ENCODE results near the gene SYT6.

Gene SYT6

DNA sequence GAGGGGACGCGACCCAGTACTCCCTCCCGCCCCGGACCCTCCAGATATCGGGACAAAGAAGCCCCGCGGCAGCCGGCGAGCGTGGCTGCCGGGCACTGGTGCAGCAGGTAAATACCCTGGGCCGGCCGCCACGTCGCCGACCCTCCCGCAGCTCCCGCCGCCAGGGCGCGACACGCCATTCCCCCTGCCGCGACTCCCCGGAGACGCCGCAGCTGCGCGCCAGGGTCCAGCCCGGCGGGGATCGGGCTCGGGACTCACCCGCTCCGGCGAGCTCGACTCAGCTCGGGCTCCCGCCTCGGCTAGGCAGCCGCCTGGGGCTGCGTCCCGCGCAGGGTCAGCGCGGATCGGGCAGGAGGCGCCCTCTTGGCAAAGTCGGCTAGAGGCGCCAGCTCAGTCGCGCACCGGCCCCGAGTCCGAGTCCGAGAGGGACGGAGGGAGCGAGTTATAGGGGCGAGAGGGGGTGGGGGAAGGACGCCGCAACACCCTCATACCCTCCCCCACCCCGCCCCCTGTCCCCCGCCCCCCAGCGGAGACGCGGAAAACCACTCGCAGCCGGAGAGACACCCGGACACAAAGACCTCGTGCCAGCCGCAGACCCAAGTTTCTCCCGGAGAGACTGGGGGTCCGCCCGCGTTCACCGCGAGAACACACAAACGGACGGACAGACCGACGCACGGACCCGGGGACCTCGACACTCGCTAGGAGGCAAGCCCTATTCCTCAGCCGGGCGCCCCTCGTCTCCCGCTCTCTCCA, 985 bp downstream of the SYT6 start:
- DNase-seq = peak; percentile 55
- Histone ChIP-seq H3K4me3 (ENCODE audit: low read depth, low read length) (peak overlapping the region; percentile 20), H3K27me3 (peaks cover 79% of the 10 kb centered on the region)

DNA sequence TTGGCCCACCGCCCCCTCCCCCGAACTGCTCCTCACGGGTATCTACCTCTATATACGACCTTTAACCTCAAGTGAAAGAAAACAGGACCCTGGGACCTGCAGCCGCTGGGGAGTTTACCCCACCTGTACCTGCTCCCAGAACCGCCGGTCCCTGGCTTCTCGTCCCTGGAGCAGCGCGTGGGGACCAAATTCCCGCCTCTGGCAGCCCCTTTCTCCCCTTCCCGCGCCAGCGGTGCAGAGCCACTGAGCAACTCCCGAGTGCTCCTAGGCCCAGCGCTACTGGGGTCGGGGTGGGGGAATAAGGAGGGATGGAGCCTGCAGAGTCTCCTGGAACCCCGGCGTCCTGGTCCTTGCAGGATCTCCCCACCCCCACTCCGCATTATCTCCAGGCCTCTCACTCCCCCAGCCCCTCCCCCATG, 1.6 kb downstream of the SYT6 start:
- H3K4me3 ChIP-seq (ENCODE audit: low read depth, low read length) = peak overlapping the region; percentile 20; the same call in 1 of the 2 replicates
- peaks cover 85% of the 10 kb centered on the region for H3K27me3 ChIP-seq
- H3K4me1 ChIP-seq = no peaks in the 10 kb centered on the region
- TF ChIP-seq, protein P1, sequence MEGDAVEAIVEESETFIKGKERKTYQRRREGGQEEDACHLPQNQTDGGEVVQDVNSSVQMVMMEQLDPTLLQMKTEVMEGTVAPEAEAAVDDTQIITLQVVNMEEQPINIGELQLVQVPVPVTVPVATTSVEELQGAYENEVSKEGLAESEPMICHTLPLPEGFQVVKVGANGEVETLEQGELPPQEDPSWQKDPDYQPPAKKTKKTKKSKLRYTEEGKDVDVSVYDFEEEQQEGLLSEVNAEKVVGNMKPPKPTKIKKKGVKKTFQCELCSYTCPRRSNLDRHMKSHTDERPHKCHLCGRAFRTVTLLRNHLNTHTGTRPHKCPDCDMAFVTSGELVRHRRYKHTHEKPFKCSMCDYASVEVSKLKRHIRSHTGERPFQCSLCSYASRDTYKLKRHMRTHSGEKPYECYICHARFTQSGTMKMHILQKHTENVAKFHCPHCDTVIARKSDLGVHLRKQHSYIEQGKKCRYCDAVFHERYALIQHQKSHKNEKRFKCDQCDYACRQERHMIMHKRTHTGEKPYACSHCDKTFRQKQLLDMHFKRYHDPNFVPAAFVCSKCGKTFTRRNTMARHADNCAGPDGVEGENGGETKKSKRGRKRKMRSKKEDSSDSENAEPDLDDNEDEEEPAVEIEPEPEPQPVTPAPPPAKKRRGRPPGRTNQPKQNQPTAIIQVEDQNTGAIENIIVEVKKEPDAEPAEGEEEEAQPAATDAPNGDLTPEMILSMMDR (IDR thresholded peaks at IDR 0.05; ENCODE audit: low read depth, low read length) = no peak
- H3K36me3 ChIP-seq = no peaks in the 10 kb centered on the region
- DNase-seq = no peak
- H3K9me3 ChIP-seq = no peaks in the 10 kb centered on the region

More for the DNA sequence above, 985 bp downstream of the SYT6 start:
- TF ChIP-seq, protein P1 (IDR thresholded peaks at IDR 0.05; ENCODE audit: low read depth, low read length) = no peak
- Histone ChIP-seq H3K4me1 (no peaks in the 10 kb centered on the region), H3K9me3 (no peaks in the 10 kb centered on the region), H3K36me3 (no peaks in the 10 kb centered on the region)

DNA sequence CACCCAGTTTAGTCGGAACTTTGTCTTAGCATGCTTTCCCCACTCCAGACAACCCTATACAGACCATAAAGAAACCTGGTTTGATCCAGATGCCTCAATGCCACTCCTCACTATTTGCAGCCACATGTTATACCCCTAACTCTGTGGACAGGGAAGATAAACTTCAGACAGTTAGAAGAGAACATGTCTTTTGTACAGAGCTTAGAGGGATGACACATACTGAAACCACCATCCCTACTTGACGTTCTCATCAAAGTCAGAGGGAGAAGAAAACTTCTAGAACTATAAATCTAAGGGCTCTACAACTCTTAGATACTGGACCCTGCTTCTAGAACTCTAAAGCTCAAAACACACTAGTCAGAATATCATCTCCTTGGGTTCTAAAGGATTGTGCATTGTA, 3.7 kb downstream of the SYT6 start:
- no peak for DNase-seq
- TF ChIP-seq, protein P1 (IDR thresholded peaks at IDR 0.05; ENCODE audit: low read depth, low read length) = no peak
- no peaks in the 10 kb centered on the region for H3K36me3 ChIP-seq
- no peaks in the 10 kb centered on the region for H3K9me3 ChIP-seq
- H3K27me3 ChIP-seq = peaks cover 79% of the 10 kb centered on the region
- H3K4me3 ChIP-seq (ENCODE audit: low read depth, low read length) = no peak overlapping the region
- no peaks in the 10 kb centered on the region for H3K4me1 ChIP-seq

DNA sequence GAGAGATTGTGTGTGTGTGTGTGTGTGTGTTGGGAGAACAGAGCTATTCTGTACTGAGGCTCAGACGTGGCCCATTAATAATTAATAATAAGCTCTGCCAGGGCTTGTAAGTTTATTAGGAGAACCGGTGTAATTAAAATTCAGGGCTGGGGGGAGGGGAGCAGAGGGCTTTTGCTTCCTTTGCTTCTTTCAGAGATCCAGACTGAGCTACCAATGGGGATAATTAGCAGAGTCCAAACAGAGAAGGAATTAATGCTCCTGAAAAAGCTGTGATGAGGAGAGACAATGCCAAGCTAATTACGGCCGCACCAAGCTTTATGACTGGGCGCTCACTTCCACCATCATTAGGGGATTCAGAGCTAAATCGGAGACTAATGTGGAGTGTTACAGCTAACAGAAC, 4.5 kb downstream of the SYT6 start:
- peaks cover 71% of the 10 kb centered on the region for H3K27me3 ChIP-seq

DNA sequence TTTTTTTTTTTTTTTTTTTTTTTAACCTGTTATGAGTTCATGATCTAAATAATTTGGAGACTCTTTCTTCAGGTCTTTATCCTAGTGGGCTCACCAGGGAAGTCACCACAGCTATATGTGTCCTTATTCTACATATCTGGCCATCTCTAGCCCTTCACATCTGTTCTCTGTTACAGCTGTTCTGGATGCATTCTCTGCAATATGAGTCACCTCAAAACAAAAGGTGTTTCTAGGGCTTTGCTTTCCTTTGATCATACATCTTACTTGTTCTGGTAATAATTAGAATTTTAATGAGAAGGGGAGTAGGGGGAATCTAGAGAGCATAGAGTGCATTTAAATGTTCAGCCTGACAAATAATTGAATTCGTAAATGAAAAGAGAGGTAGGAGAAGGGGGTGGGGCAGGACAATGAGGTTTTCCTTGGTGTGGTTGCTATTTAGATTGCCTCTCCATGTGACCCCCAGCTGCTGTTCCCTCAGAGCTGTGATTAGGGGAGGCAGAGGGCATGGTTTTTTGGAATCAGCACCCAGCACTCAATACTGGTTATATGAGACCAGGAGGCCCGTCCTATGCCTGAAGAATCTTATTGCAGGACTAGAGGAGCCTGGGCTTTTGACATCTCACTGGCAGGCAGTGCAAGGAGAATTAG, 8.0 kb downstream of the SYT6 start:
- TF ChIP-seq, protein P1 (IDR thresholded peaks at IDR 0.05; ENCODE audit: low read depth, low read length) = no peak
- H3K4me1 ChIP-seq = no peaks in the 10 kb centered on the region
- DNase-seq = no peak
- H3K9me3 ChIP-seq = no peaks in the 10 kb centered on the region
- H3K4me3 ChIP-seq (ENCODE audit: low read depth, low read length) = no peak overlapping the region
- H3K27me3 ChIP-seq = peaks cover 35% of the 10 kb centered on the region
- no peaks in the 10 kb centered on the region for H3K36me3 ChIP-seq

More for the DNA sequence above, 4.5 kb downstream of the SYT6 start:
- Histone ChIP-seq H3K9me3 (no peaks in the 10 kb centered on the region), H3K4me1 (no peaks in the 10 kb centered on the region), H3K36me3 (no peaks in the 10 kb centered on the region), H3K4me3 (ENCODE audit: low read depth, low read length) (no peak overlapping the region)
- TF ChIP-seq, protein P1 (IDR thresholded peaks at IDR 0.05; ENCODE audit: low read depth, low read length) = no peak
- DNase-seq = no peak

DNA sequence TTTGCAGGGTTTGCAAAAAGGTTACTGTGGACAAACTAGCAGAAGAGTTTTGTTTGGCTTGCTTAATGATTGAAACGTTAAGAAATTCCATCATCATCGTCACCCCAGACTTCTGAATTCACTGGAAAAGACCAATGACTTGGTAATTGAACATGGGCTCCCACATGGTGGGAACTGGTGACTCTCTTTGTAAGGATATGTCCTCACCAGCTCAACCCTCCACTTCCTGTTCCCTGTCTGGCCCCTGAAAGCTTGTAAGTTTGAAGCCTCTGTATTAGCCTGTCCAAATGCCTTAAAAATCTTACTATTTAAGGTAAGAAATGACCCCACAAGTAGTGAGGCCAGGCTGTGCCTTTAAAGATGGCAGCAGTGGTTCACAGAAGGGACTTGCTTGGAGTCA, 9.7 kb downstream of the SYT6 start:
- no peaks in the 10 kb centered on the region for H3K36me3 ChIP-seq

More for the DNA sequence above, 9.7 kb downstream of the SYT6 start:
- H3K9me3 ChIP-seq = no peaks in the 10 kb centered on the region
- H3K4me1 ChIP-seq = no peaks in the 10 kb centered on the region
- TF ChIP-seq, protein P1 (IDR thresholded peaks at IDR 0.05; ENCODE audit: low read depth, low read length) = no peak
- no peak overlapping the region for H3K4me3 ChIP-seq (ENCODE audit: low read depth, low read length)
- no peak for DNase-seq
- H3K27me3 ChIP-seq = peaks cover 21% of the 10 kb centered on the region

All from BE2C (cell line).